IMR-90 (cell line): Measurements from ENCODE around the gene CATSPERB. TPM values are rescaled to one million over a fixed set of nuclear protein-coding genes. Genes with fewer than 3 reads are reported as not detected.

ENCODE experiments used
- ATAC-seq: fragments of 200-7000 bp; cut with Tn5 transposase; 2 replicates; pipeline ENCODE4 v1.9.1; 2020; ENCODE audit warnings: low read depth, mild to moderate bottlenecking, moderate library complexity
- BruUV-seq: library from RNA; stranded (reverse); fragments of 400-500 nt; replicated peaks from 2 replicates; lab custom pipeline; 2021; lab: Mats Ljungman, UMichigan
- CTCF ChIA-PET: fragments of 300-600 bp; formaldehyde crosslinking; extraction: SDS; loops from one replicate; lab custom pipeline; 2021; ENCODE audit warnings: antibody characterized with exemption; lab: Yijun Ruan, JAX
- POLR2A ChIA-PET: fragments of 300-600 bp; sonication (Branson Sonifier 250); formaldehyde crosslinking; loops from one replicate; lab custom pipeline; 2022; ENCODE audit warnings: antibody characterized with exemption; ENCODE audit not compliant: unreplicated experiment; lab: Charles Lee
- DNase-seq: peaks from one replicate; pipeline ENCODE4 v3.0.0; 2013
- H2AFZ ChIP-seq: replicated peaks from 2 replicates; pipeline ENCODE3; 2013; ENCODE audit warnings: low read length, mild to moderate bottlenecking; ENCODE audit not compliant: poor library complexity
- H2AK5ac ChIP-seq: 2 replicates; pipeline ENCODE4 v1.6.1; 2013; ENCODE audit warnings: low read depth, low read length, inconsistent platforms
- H2AK9ac ChIP-seq: replicated peaks from 2 replicates; pipeline ENCODE3; 2013; ENCODE audit warnings: mild to moderate bottlenecking, low read depth, low read length, moderate library complexity; ENCODE audit not compliant: poor library complexity
- H2BK120ac ChIP-seq: 2 replicates; pipeline ENCODE4 v1.6.1; 2013; ENCODE audit warnings: low read depth, low read length, inconsistent platforms
- H2BK15ac ChIP-seq: 3 replicates; pipeline ENCODE4 v1.6.1; 2013; ENCODE audit warnings: low read depth, low read length, inconsistent platforms
- H2BK20ac ChIP-seq: 2 replicates; pipeline ENCODE4 v1.6.1; 2013; ENCODE audit warnings: low read depth, mild to moderate bottlenecking, inconsistent platforms, low read length, moderate library complexity
- H2BK5ac ChIP-seq: 2 replicates; pipeline ENCODE4 v1.6.1; 2013; ENCODE audit warnings: mild to moderate bottlenecking, low read depth, low read length, inconsistent platforms; ENCODE audit not compliant: poor library complexity, severe bottlenecking
- H3K14ac ChIP-seq: replicated peaks from 2 replicates; pipeline ENCODE4 v1.6.1; 2013; ENCODE audit warnings: low read depth, low read length, inconsistent platforms
- H3K18ac ChIP-seq: 2 replicates; pipeline ENCODE4 v1.6.1; 2013; ENCODE audit warnings: low read depth, low read length, control low read depth
- H3K23ac ChIP-seq: 2 replicates; pipeline ENCODE4 v1.6.1; 2013; ENCODE audit warnings: low read depth, low read length, inconsistent platforms
- H3K27ac ChIP-seq: 2 replicates; pipeline ENCODE4 v1.5.1; 2013; ENCODE audit warnings: mild to moderate bottlenecking, control low read depth, low read length; ENCODE audit not compliant: insufficient read depth
- H3K27me3 ChIP-seq: 2 replicates; pipeline ENCODE4 v1.6.1; 2013; ENCODE audit warnings: low read length; ENCODE audit not compliant: control insufficient read depth, insufficient read depth
- H3K36me3 ChIP-seq: 2 replicates; pipeline ENCODE4 v1.6.1; 2013; ENCODE audit warnings: low read length, mixed read lengths; ENCODE audit not compliant: control insufficient read depth, insufficient read depth
- H3K4ac ChIP-seq: 2 replicates; pipeline ENCODE4 v1.6.1; 2013; ENCODE audit warnings: low read depth, low read length, inconsistent platforms
- H3K4me1 ChIP-seq: 2 replicates; pipeline ENCODE4 v1.6.1; 2013; ENCODE audit warnings: low read length, mixed read lengths; ENCODE audit not compliant: control insufficient read depth, insufficient read depth
- H3K4me2 ChIP-seq: 2 replicates; pipeline ENCODE4 v1.6.1; 2013; ENCODE audit warnings: low read depth, mild to moderate bottlenecking, control low read depth, low read length, moderate library complexity
- H3K4me3 ChIP-seq: 2 replicates; pipeline ENCODE4 v1.5.1; 2013; ENCODE audit warnings: low read depth, mild to moderate bottlenecking, control low read depth, low read length, moderate library complexity; ENCODE audit not compliant: insufficient read depth
- H3K56ac ChIP-seq: 2 replicates; pipeline ENCODE4 v1.6.1; 2013; ENCODE audit warnings: low read length, inconsistent platforms; ENCODE audit not compliant: insufficient read depth; ENCODE audit errors: extremely low read depth
- H3K79me1 ChIP-seq, 2 experiments: 2 replicates each; pipeline ENCODE4 v1.6.1; 2013; ENCODE audit warnings: low read length in 2 of 2, inconsistent platforms in 1 of 2, low read depth in 1 of 2
- H3K9ac ChIP-seq: 2 replicates; pipeline ENCODE4 v1.6.1; 2013; ENCODE audit warnings: low read depth, low read length, control low read depth
- H3K9me1 ChIP-seq: 2 replicates; pipeline ENCODE4 v1.6.1; 2013; ENCODE audit warnings: low read length, inconsistent platforms; ENCODE audit not compliant: insufficient read depth
- H3K9me3 ChIP-seq: 2 replicates; pipeline ENCODE4 v1.6.1; 2013; ENCODE audit warnings: low read length; ENCODE audit not compliant: control insufficient read depth, insufficient read depth
- H4K20me1 ChIP-seq: 2 replicates; pipeline ENCODE4 v1.6.1; 2013; ENCODE audit warnings: low read length, inconsistent platforms; ENCODE audit not compliant: insufficient read depth
- H4K5ac ChIP-seq: 2 replicates; pipeline ENCODE4 v1.6.1; 2013; ENCODE audit warnings: mild to moderate bottlenecking, low read depth, low read length, control low read depth
- H4K8ac ChIP-seq, 2 experiments: 2 replicates each; pipeline ENCODE4 v1.6.1; 2013; ENCODE audit warnings: low read depth in 2 of 2, low read length in 2 of 2, control low read depth in 1 of 2, inconsistent platforms in 1 of 2
- H4K91ac ChIP-seq: 2 replicates; pipeline ENCODE4 v1.6.1; 2013; ENCODE audit warnings: low read depth, low read length, inconsistent platforms; ENCODE audit not compliant: insufficient read depth
- CHD1 ChIP-seq: IDR thresholded peaks from 2 replicates; pipeline ENCODE4 v1.6.1; 2012; ENCODE audit warnings: low read depth, low read length, improper control_type of control experiment
- CTCF ChIP-seq: conservative IDR thresholded peaks from 2 replicates; pipeline ENCODE4 v1.5.1; 2012; ENCODE audit warnings: mild to moderate bottlenecking, low read depth, low read length, improper control_type of control experiment
- MAZ ChIP-seq: IDR thresholded peaks from 2 replicates; pipeline ENCODE4 v1.6.1; 2012; ENCODE audit warnings: low read depth, mild to moderate bottlenecking, low read length, improper control_type of control experiment, moderate library complexity, borderline replicate concordance
- NFE2L2 ChIP-seq: fragments of 150-350 bp; IDR thresholded peaks from 2 replicates; pipeline ENCODE4 v1.6.1; 2016; ENCODE audit warnings: low read depth, mild to moderate bottlenecking, low read length
- RAD21 ChIP-seq: IDR thresholded peaks from 2 replicates; pipeline ENCODE4 v1.6.1; 2012; ENCODE audit warnings: low read length, improper control_type of control experiment
- RCOR1 ChIP-seq: IDR thresholded peaks from 2 replicates; pipeline ENCODE4 v1.6.1; 2012; ENCODE audit warnings: mild to moderate bottlenecking, low read length, improper control_type of control experiment; ENCODE audit not compliant: insufficient replicate concordance
- RFX5 ChIP-seq: IDR thresholded peaks from 2 replicates; pipeline ENCODE4 v1.8.0; 2012; ENCODE audit warnings: low read depth, mild to moderate bottlenecking, low read length, moderate library complexity
- SMC3 ChIP-seq: fragments of 150-350 bp; IDR thresholded peaks from 2 replicates; pipeline ENCODE4 v1.6.1; 2016; ENCODE audit warnings: low read depth, mild to moderate bottlenecking, antibody characterized with exemption, low read length, moderate library complexity
- USF2 ChIP-seq: fragments of 150-350 bp; IDR thresholded peaks from 2 replicates; pipeline ENCODE4 v1.6.1; 2017; ENCODE audit warnings: mild to moderate bottlenecking, antibody characterized with exemption, low read length, low read depth
- WGBS, 2 experiments: methylation state at CpG; one replicate each; pipeline versions ENCODE4 v1.1.5 to v1.1.7; 2013; ENCODE audit warnings: missing lambda C conversion rate in 2 of 2; ENCODE audit not compliant: insufficient read length in 1 of 2; ENCODE audit errors: extremely low coverage in 2 of 2; 5-methylcytosine and 5-hydroxymethylcytosine counted together
- dilution Hi-C: fragments of 300-500 bp; cut with HindIII; formaldehyde crosslinking; loops from one replicate; pipeline ENCODE4 v1.14.3; 2018; ENCODE audit warnings: low sequenced_read_pairs; ENCODE audit not compliant: unreplicated experiment
- in situ Hi-C: fragments of 300-500 bp; cut with MboI; formaldehyde crosslinking; loops from 3 replicates; pipeline ENCODE4 v1.14.3; 2019; ENCODE audit warnings: low sequenced_read_pairs, inconsistent platforms, mixed read lengths
- intact Hi-C: fragments of 100-400 bp; cut with micrococcal nuclease; formaldehyde crosslinking; loops from 2 replicates; pipeline ENCODE4 v1.10.0; 2022
- polyA plus RNA-seq, 3 experiments: library from polyadenylated mRNA; depleted of rRNA; stranded (reverse); fragments of >200 nt; gene quantifications; 2 replicates each; pipeline ENCODE4 v1.2.3, GENCODE V29; 2012; ENCODE audit warnings: low replicate concordance in 1 of 3
- total RNA-seq: library from RNA; depleted of rRNA; stranded (reverse); fragments of >200 nt; gene quantifications from 2 replicates; pipeline ENCODE4 v1.2.3, GENCODE V29; 2012

CATSPERB gene
- total and polyA plus RNA-seq, 2 of the 4 experiments (the other 2 are of a cell fraction), result not detected

GRCh38 chr14:91573894-91574837 is 157.7 kb downstream of the CATSPERB start:
- H4K91ac ChIP-seq, result no peak overlapping the region
- no peak overlapping the region for H2BK120ac ChIP-seq
- no peak overlapping the region for H3K18ac ChIP-seq
- H3K56ac ChIP-seq, result no peak overlapping the region
- no peaks in the 10 kb centered on the region for H3K9me1 ChIP-seq
- H2BK5ac ChIP-seq, result no peak overlapping the region
- ChIA-PET CTCF (no interaction called here), POLR2A (no interaction called here)
- no peak overlapping the region for H3K23ac ChIP-seq
- peak; percentile 25 for DNase-seq
- no peak overlapping the region for H3K4ac ChIP-seq
- H3K36me3 ChIP-seq, result no peaks in the 10 kb centered on the region
- H4K20me1 ChIP-seq, result no peaks in the 10 kb centered on the region
- no peak overlapping the region for H2BK20ac ChIP-seq
- no peak overlapping the region for H4K8ac ChIP-seq
- H3K4me2 ChIP-seq, result peak overlapping the region; percentile 43
- WGBS, 2 experiments, result 11% methylated on average over 13 of the region's 59 CpGs; no CpG with 5 or more reads in 1 of the 2 experiments
- no peak overlapping the region for H3K9ac ChIP-seq
- H3K4me3 ChIP-seq, result peak overlapping the region; percentile 11
- H2AK9ac ChIP-seq, result peak overlapping the region; percentile 48
- BruUV-seq, result no TSS peak
- in situ Hi-C loops, result no loop called here
- dilution Hi-C loops, result no loop called here
- H2AFZ ChIP-seq, result peak overlapping the region; percentile 75
- H3K27ac ChIP-seq, result no peak overlapping the region
- ATAC-seq, result peak; percentile 85
- peaks cover 2% of the 10 kb centered on the region; the same call in 1 of the 2 replicates for H3K27me3 ChIP-seq
- TF ChIP-seq NFE2L2 (no peak), CHD1 (no peak), MAZ (no peak), RAD21 (no peak), SMC3 (no peak), USF2 (peak; percentile 48), RFX5 (no peak), CTCF (no peak), RCOR1 (no peak)
- no peaks in the 10 kb centered on the region for H3K4me1 ChIP-seq
- intact Hi-C loops, result no loop called here
- H2AK5ac ChIP-seq, result no peak overlapping the region
- H4K5ac ChIP-seq, result no peak overlapping the region
- H3K9me3 ChIP-seq, result no peaks in the 10 kb centered on the region; the same call in 1 of the 2 replicates
- no peak overlapping the region for H3K14ac ChIP-seq
- H3K79me1 ChIP-seq, result no peaks in the 10 kb centered on the region
- H2BK15ac ChIP-seq, result no peak overlapping the region
